H54 (cell line): ENCODE data around the gene SHROOM3.

ENCODE experiments used
- DNase-seq: peaks from one replicate; pipeline ENCODE4 v3.0.0; 2011; ENCODE audit warnings: low spot score, mixed read lengths; ENCODE audit not compliant: insufficient read length
- FAIRE-seq: peaks from 3 replicates; lab custom pipeline; 2011; peaks lifted over from hg19 to GRCh38; lab: Jason Lieb, UNC
- POLR2A ChIP-seq: IDR thresholded peaks from 2 replicates; pipeline ENCODE4 v1.6.1; 2011; ENCODE audit warnings: low read depth, mild to moderate bottlenecking, low read length

SHROOM3 gene

GRCh38 chr4:76744241-76744921 lies 309.4 kb downstream of the SHROOM3 start:
- DNase-seq, result no peak
- no peak for TF ChIP-seq POLR2A
- no peak for FAIRE-seq

GRCh38 chr4:76745240-76745639 lies 310.2 kb downstream of the SHROOM3 start:
- no peak for FAIRE-seq
- TF ChIP-seq POLR2A, result no peak
- no peak for DNase-seq

DNA sequence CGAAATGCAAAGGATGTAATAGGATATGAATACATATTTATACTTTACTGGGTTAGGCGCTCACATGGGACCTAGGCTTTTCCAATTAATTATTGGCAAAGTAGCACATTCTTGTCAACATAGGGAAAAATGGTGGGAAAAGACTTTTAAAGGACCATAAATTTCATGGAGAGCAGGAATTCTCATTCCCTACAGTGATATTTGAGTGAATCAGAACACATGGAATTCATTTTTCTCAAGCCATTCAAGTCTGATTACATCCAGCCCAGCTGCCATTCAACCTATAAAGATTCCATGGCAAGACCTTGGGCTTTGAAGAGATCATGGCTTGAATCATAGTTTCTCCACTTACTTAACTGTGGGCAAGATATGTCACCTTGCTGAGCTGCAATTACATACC lies 312.5 kb downstream of the SHROOM3 start:
- no peak for TF ChIP-seq POLR2A
- no peak for DNase-seq
- FAIRE-seq, result no peak

DNA sequence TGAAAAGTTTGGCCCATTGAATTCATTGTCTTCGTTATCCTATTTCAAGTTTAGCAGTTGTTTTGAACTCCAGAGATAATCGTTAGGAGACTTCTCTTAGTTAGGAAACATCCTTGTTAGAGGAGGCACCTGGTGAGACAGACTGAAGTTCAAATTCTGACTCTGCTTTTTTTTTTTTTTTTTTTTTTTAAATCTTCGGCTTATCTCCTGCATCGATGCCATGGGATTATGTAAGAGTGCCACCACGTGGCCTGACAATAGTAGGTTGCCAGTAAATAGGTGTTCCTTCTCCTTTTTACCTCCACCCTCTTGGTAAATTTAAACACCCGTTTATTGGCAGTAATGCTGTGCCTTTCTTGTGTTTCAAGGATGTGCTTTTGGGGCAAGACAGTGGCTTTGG lies 313.6 kb downstream of the SHROOM3 start:
- DNase-seq, result no peak
- no peak for TF ChIP-seq POLR2A
- no peak for FAIRE-seq

GRCh38 chr4:76749355-76749754 lies 314.3 kb downstream of the SHROOM3 start:
- no peak for TF ChIP-seq POLR2A
- DNase-seq (no peak), FAIRE-seq (no peak)

DNA sequence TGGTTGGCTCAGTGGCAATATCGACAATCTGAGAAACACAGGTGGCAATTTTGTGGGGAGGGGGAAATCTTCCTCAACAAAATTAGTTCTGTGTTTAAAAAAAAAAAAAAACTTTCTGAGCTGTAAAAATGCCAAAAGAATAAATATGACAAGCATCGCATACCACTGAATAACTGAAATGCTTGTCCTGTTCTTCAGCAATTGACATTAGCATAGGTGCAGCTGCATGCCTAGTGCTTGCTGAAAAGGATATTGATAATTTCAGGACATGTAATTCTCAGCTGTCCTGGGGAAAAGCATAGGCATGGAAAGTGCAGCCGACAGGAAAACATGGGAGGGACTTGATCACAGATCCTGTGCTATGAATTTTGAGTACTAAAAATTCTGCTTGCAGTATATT lies 315.7 kb downstream of the SHROOM3 start:
- DNase-seq, result no peak
- TF ChIP-seq POLR2A, result no peak
- no peak for FAIRE-seq

- no peak for TF ChIP-seq POLR2A
- DNase-seq (no peak), FAIRE-seq (no peak)
These were observed 316.7 kb downstream of the SHROOM3 start for GRCh38 chr4:76751612-76752343.

DNA sequence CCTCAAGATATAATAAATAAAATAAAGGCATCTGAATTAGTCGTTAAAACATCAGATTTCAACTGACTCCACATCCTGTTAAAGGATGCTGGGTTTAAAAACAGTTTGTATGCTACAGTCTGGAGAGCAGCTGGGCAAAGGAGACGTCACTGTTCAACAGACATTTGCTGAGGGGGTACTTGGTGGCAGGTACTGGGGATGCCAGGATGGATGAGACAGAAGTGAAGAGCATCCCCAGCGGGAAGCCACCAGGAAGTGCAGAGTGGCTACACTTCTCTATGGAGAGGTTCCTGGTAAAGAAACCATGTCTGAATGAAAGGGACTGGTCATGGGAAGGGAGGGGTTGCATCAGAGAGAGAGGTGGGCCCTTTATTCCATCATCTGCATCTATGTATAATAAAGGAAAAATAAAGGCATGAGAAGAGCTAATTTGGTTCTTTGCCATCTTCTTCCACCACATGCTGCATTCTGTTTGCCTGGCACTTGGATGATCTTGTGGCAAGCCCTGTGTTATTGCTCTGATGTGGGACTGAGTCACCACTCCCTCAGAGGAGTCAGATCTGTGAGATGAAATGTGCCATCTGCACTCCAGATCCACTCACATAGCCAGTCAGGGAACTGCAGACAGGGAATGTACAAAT lies 318.0 kb downstream of the SHROOM3 start:
- FAIRE-seq, result peak; percentile 80
- DNase-seq, result peak; percentile 65
- no peak for TF ChIP-seq POLR2A

GRCh38 chr4:76753814-76754213 lies 318.8 kb downstream of the SHROOM3 start:
- no peak for TF ChIP-seq POLR2A
- FAIRE-seq (no peak), DNase-seq (no peak)

DNA sequence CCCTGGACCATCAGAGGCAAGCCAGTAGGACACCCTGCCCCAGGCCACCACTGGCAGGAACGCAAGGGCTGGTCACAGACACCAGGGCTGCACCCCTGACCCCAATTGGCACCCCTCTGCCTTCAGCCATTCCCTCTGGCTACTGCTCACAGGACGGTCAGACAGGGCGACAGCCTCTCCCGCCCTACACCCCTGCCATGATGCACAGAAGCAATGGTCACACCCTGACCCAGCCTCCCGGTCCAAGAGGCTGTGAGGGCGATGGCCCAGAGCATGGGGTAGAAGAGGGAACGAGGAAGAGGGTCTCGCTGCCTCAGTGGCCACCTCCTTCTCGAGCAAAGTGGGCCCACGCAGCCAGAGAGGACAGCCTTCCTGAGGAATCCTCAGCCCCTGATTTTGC lies 319.4 kb downstream of the SHROOM3 start:
- DNase-seq (no peak), FAIRE-seq (no peak)
- no peak for TF ChIP-seq POLR2A

- TF ChIP-seq POLR2A, result no peak
- DNase-seq (no peak), FAIRE-seq (no peak)
These were observed 320.7 kb downstream of the SHROOM3 start for GRCh38 chr4:76755756-76756155.

- no peak for TF ChIP-seq POLR2A
- no peak for DNase-seq
- no peak for FAIRE-seq
These were observed 321.4 kb downstream of the SHROOM3 start for GRCh38 chr4:76756416-76756815.

DNA sequence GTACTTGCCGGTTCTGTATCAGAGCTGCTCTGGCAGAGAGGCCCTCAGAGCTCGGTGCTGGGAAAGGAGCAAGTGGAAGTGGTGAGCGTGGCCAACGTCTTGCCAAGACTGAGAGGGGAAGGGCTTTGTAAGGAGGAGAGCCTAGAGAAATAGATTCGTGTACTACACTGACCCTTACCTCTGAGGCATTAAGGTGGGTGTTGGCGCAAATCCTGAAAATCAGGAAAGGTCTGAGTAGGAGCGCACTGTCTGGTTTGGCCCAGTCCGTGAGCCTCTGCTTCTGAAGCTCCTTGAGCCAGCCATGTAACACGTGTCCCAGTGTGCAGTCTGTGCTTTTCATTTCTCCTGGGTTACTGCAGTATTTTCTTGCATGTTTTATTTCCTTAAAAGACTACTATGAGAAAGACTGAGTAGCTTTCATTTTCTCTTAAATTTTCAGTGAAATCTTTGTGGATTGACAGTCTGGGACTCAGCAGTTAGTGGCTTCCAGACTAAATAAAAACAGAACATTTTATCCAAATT lies 322.4 kb downstream of the SHROOM3 start:
- FAIRE-seq (no peak), DNase-seq (no peak)
- no peak for TF ChIP-seq POLR2A

- DNase-seq, result no peak
- no peak for TF ChIP-seq POLR2A
- FAIRE-seq, result no peak
These were observed 323.4 kb downstream of the SHROOM3 start for GRCh38 chr4:76758290-76758882.
